C4-2B (cell line): ENCODE measurements around the gene TRIM54.
"Not testable (repeated sequence)": the region's sequence is repeated elsewhere in the genome, so short reads cannot be mapped to it uniquely, and the experiment has no call there.

ENCODE experiments used
- H3K27ac ChIP-seq: fragments of 450-650 bp; 2 replicates; pipeline ENCODE4 v1.5.1; 2017
- CTCF ChIP-seq: fragments of 450-650 bp; conservative IDR thresholded peaks from 2 replicates; pipeline ENCODE4 v1.5.1; 2017; ENCODE audit warnings: mild to moderate bottlenecking
- ZFX ChIP-seq: fragments of 450-650 bp; IDR thresholded peaks from 2 replicates; pipeline ENCODE4 v1.6.1; 2017

The TRIM54 gene

GRCh38 chr2:27290549-27290948, 8.3 kb downstream of the TRIM54 start:
- TF ChIP-seq CTCF (no peak), ZFX (no peak)
- H3K27ac ChIP-seq = no peak overlapping the region

- H3K27ac ChIP-seq = peak overlapping the region; percentile 52
- peak; percentile 26 for TF ChIP-seq CTCF
- TF ChIP-seq ZFX = no peak
Observed at GRCh38 chr2:27291865-27292264, 9.6 kb downstream of the TRIM54 start.

GRCh38 chr2:27294928-27295327, 12.7 kb downstream of the TRIM54 start:
- TF ChIP-seq ZFX (no peak), CTCF (no peak)

GRCh38 chr2:27296481-27296880, 14.3 kb downstream of the TRIM54 start:
- TF ChIP-seq CTCF (no peak), ZFX (no peak)

More at GRCh38 chr2:27294928-27295327, 12.7 kb downstream of the TRIM54 start:
- peak overlapping the region; percentile 95 for H3K27ac ChIP-seq

GRCh38 chr2:27297195-27297594, 15.0 kb downstream of the TRIM54 start:
- no peak overlapping the region for H3K27ac ChIP-seq

More at GRCh38 chr2:27296481-27296880, 14.3 kb downstream of the TRIM54 start:
- no peak overlapping the region for H3K27ac ChIP-seq

GRCh38 chr2:27298391-27299080, 16.3 kb downstream of the TRIM54 start:
- TF ChIP-seq CTCF (no peak), ZFX (no peak)
- peak overlapping the region; percentile 47 for H3K27ac ChIP-seq

More at GRCh38 chr2:27297195-27297594, 15.0 kb downstream of the TRIM54 start:
- TF ChIP-seq ZFX (no peak), CTCF (no peak)

GRCh38 chr2:27300606-27301005, 18.4 kb downstream of the TRIM54 start:
- H3K27ac ChIP-seq = not testable (repeated sequence)
